Spleen (tissue), 7 donors: Measurements from ENCODE around the gene MCM8.

Experiments used
- CTCF ChIP-seq, 11 experiments: fragments of 200-600 bp in 7 of 11; fragments of 450-650 bp in 4 of 11; sonication (generic) in 4 of 11; IDR thresholded peaks in 8 of 11; conservative IDR thresholded peaks in 3 of 11; 1 replicate in 7 of 11; 2 replicates in 4 of 11; pipeline versions ENCODE4 v1.4.0 to v1.8.0; 2016 to 2021; ENCODE audit warnings: antibody characterized with exemption in 11 of 11, inconsistent platforms in 4 of 11, mild to moderate bottlenecking in 1 of 11
- POLR2AphosphoS5 ChIP-seq, 3 donors: sonication (generic); formaldehyde crosslinking; IDR thresholded peaks; one replicate each; pipeline ENCODE4 v1.5.1; 2017; ENCODE audit warnings: antibody characterized with exemption in 3 of 3
- donor health status: DM: no; HTN: no; CAD: no; lungs with moderate emphysema.
- donor health status: DM: no; HTN: no; CAD: no.
- donor health status: DM: no; HTN: no; CAD: no.

DNA sequence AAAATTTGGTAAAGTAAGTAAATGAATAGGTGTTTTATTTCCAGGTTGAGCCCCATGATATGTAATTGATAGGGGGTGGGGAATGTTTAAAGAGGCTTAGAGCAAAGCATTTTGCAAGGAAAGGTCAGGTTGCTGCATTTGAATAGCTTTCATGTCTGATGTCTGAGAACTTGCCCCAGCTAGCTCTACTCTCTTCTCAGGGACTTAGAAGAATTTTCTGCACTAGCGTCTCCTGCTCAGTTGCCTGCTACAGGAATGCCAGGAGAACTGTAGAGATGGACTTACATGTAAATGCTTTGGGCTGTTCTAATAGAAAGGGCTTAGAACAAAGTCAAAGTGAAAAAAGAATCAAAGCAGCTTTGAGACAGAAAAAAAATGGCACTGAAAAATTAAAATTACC lies 35.6 kb upstream of the MCM8 start:
- no peak for TF ChIP-seq CTCF (IDR thresholded peaks at IDR 0.05 in 8 of 11, conservative IDR thresholded peaks at IDR 0.05 in 3 of 11)
- TF ChIP-seq POLR2AphosphoS5 (IDR thresholded peaks at IDR 0.05): no peak
